ENCODE results near the gene SLC22A15.
"Not testable (repeated sequence)": the region's sequence is repeated elsewhere in the genome, so short reads cannot be mapped to it uniquely, and the experiment has no call there.

SLC22A15 gene

GRCh38 chr1:115976062-115976920 is at the start of gene SLC22A15:
SLC22A15 (plus strand) TSS chr1:115976513; CDS start chr1:115976628, 115 bp downstream.
- DNase-seq (ENCODE audit: low read depth, low spot score), result no peak

DNA sequence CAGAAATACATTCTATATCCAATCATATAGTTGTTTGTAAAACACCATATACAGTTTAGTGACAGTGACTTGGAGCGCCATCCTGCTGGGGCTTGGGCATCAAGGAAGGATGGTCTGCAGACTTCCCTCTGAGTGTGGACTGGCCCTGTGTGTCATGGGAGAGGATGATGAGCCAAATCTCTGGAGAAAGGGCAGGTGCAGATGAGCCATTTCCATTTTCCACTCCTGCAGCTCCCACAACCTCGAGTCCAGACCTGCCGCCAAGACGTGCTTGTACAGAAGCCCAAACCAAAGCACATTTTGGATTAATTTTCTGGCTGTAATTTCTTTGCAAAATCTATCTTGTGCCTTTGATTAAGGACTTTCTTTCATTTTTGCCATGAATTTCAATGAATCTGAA is 48.3 kb upstream of the SLC22A15 start:
- DNase-seq (ENCODE audit: low read depth, low spot score), result no peak

- no peak for DNase-seq (ENCODE audit: low read depth, low spot score)
Observed at GRCh38 chr1:115929881-115930280, 46.4 kb upstream of the SLC22A15 start.

DNA sequence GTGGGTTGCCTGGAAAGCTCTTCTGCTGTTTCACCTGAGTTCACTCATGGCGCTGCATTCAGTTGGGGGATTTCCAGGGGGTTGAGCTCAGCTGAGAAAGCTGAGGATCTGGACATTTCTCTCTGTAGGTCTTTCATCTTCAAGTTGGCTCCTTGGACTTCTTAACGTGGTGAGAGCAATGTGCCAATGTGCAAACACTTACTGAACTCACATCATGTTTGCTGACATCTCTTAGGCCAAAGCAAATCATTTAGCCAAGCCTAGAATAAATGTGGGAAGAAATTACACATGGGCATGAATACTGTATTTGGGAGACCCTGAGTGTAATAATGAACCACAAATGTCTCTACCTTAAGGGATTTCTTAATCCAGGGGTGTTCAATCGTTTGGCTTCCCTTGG is 42.7 kb upstream of the SLC22A15 start:
- no peak for DNase-seq (ENCODE audit: low read depth, low spot score)

DNA sequence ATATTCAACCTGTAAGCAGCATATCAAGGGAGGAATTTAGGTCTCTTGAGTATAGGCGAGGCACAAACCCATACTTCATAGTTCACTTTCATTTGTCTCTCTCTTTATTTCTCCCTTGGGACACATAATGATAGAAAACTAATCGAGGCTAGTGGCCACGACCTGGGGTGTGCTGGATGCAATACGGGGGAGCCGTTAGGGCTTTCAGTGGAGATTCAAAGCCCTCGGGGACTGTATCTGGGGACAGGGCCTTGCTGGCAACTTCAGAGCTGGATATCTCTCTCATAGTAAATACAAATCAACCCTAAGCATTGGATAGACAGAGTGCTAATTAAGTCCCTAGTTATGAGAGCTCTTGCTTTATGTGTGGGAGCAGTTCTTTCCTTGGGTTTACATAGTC is 36.9 kb upstream of the SLC22A15 start:
- DNase-seq (ENCODE audit: low read depth, low spot score), result no peak

GRCh38 chr1:115946116-115946515 is 30.2 kb upstream of the SLC22A15 start:
- no peak for DNase-seq (ENCODE audit: low read depth, low spot score)

DNA sequence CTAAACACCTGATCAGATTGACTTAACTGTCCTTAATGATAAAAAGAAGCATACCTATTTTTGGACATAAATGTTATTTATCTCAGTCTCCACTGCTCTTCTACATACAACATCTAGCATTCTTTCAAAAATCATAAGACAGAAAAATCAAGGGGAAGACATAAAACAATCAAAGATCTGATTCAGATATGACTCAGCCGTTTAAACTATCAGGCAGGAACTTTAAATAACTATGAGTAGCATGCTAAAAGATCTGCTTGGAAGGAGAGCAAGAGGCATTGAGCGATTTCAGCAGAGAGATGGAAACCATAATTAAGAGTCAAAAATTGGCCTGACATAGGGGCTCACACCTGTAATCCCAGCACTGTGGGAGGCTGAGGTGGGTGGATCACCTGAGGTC is 27.2 kb upstream of the SLC22A15 start:
- no peak for DNase-seq (ENCODE audit: low read depth, low spot score)

- no peak for DNase-seq (ENCODE audit: low read depth, low spot score)
Observed at GRCh38 chr1:115951560-115951959, 24.8 kb upstream of the SLC22A15 start.

DNA sequence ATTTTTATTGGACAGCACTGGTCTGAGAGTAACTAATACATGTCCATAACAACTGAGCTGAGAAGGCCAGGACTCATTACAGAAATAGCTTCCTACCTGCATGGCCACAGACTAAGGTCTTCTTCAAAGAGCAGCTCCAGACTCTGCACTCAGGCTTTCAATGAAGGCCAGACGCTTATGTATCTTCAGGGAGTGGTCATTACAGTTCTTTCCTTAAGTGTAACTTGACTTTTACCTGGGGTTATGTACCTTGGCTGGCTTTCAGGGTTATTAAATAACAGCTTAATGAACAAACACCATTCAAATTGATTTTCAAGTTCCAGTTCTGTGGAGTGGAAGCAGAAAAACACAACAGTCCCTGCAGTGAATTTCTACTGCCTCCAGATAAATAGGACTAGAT is 23.8 kb upstream of the SLC22A15 start:
- DNase-seq (ENCODE audit: low read depth, low spot score), result no peak

DNA sequence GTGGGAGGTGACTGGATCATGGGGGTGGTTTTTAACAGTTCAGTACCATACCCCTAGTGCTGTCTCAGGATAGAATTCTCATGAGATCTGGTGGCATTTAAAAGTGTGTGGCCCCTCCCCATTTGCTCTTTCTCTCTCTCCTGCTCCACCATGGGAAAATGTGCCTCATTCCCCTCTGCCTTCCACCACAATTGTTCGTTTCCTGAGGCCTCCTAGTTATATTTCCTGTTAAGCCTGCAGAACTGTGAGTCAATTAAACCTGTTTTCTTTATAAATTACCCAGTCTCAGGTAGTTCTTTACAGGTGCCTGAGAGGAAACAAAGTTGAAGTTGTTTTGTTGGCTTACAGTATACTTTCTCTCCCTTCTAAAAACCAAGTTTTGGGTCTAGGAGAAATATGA is 23.1 kb upstream of the SLC22A15 start:
- DNase-seq (ENCODE audit: low read depth, low spot score), result no peak

DNA sequence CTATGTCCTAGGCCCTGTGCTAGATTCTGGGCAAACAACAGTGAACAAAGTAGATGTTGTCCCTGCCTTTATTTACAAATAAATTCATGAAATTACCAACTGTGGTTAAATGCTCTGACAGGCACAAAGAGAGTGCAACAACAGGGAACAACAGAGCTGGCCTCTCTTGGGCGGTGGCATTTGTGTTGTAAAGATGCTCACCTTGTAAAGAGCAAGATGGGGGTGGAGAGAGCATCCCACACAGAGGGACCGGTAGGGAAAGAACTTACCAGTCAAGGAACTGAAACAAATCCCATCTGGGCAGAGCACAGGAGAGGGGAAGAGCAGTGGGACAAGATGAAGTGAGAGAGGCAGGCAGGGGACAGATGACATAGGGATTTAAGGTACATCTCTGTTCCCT is 21.6 kb upstream of the SLC22A15 start:
- DNase-seq (ENCODE audit: low read depth, low spot score), result no peak

DNA sequence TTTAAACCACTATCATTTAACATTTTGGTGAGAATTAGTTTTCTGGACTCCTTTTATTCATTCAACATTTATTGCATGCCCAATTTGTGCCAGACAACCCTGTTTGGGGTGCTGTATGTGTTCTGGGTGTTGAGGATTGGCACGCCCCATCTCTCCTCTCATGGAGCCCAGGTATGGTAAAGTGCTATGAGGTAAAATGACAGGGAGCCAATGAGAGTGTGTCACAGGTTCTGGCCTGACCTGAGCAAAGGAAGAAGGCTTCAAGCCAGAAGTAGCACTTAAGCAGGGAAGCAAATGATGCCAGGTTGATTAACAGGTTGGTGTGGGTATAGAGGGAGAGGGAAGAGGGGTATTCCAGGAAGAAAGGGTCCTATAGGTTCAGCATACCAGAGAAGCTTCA is 21.1 kb upstream of the SLC22A15 start:
- DNase-seq (ENCODE audit: low read depth, low spot score), result no peak

DNA sequence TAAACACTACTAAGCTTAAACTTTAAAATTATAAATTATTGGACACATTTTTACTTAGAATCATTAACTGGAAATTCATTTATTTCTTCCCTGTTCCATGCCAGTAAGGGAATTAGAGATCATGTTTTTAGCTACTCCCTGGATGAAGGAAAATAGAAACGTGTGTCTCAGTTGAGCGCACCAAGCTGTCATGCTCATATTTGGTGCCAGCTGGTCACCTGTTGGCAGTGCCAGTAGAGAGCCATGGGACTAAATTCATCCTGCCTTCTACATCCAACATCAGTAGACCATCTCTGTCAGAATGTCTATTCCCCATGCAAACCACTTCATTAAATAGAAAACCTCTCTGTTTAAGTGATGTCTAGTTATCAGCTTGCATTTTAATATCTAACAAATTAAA is 17.4 kb upstream of the SLC22A15 start:
- no peak for DNase-seq (ENCODE audit: low read depth, low spot score)

DNA sequence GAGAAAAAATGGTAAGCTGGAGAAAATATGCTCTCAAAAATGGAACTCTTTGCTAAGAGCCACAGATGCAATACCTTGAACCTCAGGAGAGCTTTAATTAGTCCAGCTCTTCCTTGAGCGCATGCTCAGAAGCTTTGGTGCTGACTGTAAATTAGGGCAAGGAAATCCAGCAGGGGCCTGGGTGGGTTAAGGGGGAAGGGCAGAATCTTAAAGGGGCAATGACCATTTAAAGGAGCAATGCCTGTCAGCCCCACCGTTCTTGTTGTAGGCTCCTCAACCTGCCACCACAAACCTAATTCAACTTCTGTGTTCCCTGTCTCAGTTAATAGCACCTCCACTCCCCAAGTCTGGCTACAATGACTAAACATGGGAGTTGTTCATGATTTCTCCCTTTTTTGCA is 6.8 kb upstream of the SLC22A15 start:
- no peak for DNase-seq (ENCODE audit: low read depth, low spot score)

GRCh38 chr1:115971778-115972177 is 4.5 kb upstream of the SLC22A15 start:
- not testable (repeated sequence) for DNase-seq (ENCODE audit: low read depth, low spot score)

- no peak for DNase-seq (ENCODE audit: low read depth, low spot score)
Observed at GRCh38 chr1:115973154-115973553, 3.2 kb upstream of the SLC22A15 start.

- no peak for DNase-seq (ENCODE audit: low read depth, low spot score)
Observed at GRCh38 chr1:115975569-115976061, 698 bp upstream of the SLC22A15 start.

- no peak for DNase-seq (ENCODE audit: low read depth, low spot score)
Observed at GRCh38 chr1:115976921-115977498, 697 bp downstream of the SLC22A15 start.

DNA sequence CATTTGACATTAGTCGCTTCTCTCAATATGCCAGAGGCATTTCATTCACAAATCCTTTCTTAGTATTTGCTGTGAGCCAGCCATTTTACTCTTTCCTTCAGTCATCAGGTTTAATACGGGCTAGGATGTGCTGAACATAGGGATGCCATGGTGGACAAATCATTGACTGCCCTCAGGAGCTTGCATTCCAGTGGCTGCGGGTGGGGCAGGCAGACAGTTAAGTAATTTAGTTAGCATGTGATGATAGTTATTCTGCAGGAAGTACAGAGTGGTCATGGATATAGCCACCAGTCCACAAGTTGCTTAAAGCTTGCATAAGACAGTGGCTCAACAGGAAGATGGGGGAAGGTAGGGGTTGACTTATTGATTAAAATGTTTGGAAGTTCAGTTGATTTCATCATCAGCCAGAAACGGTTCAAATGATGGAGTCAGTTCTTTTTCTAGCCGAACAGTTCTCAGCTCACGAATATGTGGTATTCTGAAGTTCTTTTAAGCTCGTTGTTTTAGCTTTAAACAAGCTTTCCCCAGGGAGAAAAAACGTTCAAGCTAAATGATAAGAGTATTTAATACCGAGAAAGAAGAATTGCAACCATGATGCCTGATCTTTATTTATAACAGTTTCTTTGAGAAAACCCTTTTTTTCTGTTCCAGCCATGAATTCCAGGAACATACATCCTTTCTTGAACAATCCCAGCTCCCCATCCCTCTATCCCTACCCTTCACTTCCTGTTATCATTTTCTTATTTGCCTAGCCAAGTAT is 1.4 kb downstream of the SLC22A15 start:
- no peak for DNase-seq (ENCODE audit: low read depth, low spot score)

- no peak for DNase-seq (ENCODE audit: low read depth, low spot score)
Observed at GRCh38 chr1:115978292-115978941, 2.1 kb downstream of the SLC22A15 start.

DNA sequence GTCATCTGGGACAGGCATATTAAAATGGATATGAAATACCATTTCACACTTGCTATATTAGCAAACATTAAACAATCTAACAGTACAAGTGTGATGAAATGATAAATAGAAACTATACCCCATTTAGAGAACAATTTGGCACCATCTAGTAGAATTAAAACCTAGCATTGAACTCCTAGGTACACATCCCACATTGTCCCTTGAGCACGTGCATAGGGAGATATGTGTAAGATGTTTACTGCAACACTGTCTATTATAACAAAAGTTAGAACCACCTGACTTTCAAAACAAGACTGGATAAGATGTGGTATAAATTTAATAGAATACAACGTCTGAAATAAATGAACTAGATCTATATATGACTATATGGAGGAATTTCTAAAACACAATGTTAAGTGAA is 3.8 kb downstream of the SLC22A15 start:
- DNase-seq (ENCODE audit: low read depth, low spot score), result no peak
